ENCODE results near the gene EFS. TPM values are rescaled to one million over a fixed set of nuclear protein-coding genes. Genes with fewer than 3 reads are reported as not detected.

The EFS gene
- total and polyA plus RNA-seq, 2 of the 8 experiments (the other 6 are each of a cell fraction or from before 2014, with no cell fraction given): 27.8 to 28.6 TPM

DNA sequence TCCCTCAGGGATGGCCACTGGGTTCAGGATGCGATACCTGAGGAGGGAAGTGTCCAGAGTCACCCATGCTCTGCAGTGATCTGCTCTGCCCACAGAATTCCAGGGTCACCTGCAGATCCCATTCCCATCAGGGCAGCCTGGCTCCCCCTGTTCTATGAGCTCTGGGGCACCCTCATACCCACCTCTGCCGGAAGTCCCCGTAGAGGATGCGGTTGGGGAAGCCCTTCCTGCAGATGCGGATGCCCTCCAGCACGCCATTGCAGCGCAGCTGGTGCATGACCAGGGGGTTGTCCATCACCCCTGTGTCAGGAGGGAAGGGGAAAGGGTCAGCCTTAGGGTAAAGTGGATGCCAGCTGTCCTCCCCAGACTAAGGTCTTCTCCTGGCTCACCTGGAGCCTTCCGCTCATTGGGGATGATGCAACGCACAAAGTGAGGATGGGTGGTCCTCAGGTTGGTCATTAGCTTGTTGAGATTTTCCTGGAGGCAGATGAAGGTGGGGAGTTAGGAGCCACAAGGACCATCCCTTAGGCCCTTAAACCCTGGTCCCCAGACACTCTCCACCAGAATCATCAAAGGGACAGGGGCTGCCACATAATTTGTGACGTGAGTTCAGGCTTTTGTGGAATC lies 31.9 kb upstream of the EFS start:
- H4K20me1 ChIP-seq (replicated peaks in 1 of 2; ENCODE audit: control insufficient read depth in 1 of 2, insufficient read depth in 2 of 2, low read length in 2 of 2): peaks cover 0 to 2% of the 10 kb centered on the region in 2 experiments
- 97% methylated on average over 10 of the region's 10 CpGs; no CpG with 5 or more reads in 1 of the 2 experiments for WGBS, 2 experiments (ENCODE audit: extremely low coverage in 1 of 2, insufficient coverage in 1 of 2, insufficient read length in 1 of 2, insufficient replicate concordance in 2 of 2, low coverage in 1 of 2, low lambda C conversion rate in 2 of 2, missing lambda C conversion rate in 1 of 2)
- CTCF ChIA-PET (ENCODE audit: partially characterized antibody): interaction anchor here (1.2 to 7.0 kb wide), 3 partner anchors 17 to 86 kb away, joined by 4 to 96 read pairs (median 6); partner anchors contain the start of gene CMTM5
- TF ChIP-seq CHD2 (IDR thresholded peaks at IDR 0.05; ENCODE audit: low read length): no peak
- TF ChIP-seq HDAC2 (IDR thresholded peaks at IDR 0.05; ENCODE audit: borderline replicate concordance in 1 of 2, low read depth in 2 of 2, low read length in 2 of 2): no peak
- TF ChIP-seq NRF1 (IDR thresholded peaks at IDR 0.05; ENCODE audit: low read depth, low read length): no peak
- TF ChIP-seq SIX5 (IDR thresholded peaks at IDR 0.05; ENCODE audit: low read depth, low read length): no peak
- no peak for TF ChIP-seq POLR2A (IDR thresholded peaks at IDR 0.05; ENCODE audit: control extremely low read depth in 1 of 2, low read depth in 2 of 2, low read length in 2 of 2)
- TF ChIP-seq SIRT6 (IDR thresholded peaks at IDR 0.05; ENCODE audit: low read length): no peak
- TF ChIP-seq SUZ12 (IDR thresholded peaks at IDR 0.05; ENCODE audit: low read length): no peak
- no peak for TF ChIP-seq JUN (IDR thresholded peaks at IDR 0.05; ENCODE audit: low read depth, low read length)
- no peak for TF ChIP-seq RXRA (IDR thresholded peaks at IDR 0.05; ENCODE audit: insufficient read depth, low read depth, low read length)
- TF ChIP-seq GABPA (IDR thresholded peaks at IDR 0.05; ENCODE audit: borderline replicate concordance, insufficient read depth, low read length): no peak
- TF ChIP-seq E2F6 (IDR thresholded peaks at IDR 0.05): no peak
- no peak for TF ChIP-seq BACH1 (IDR thresholded peaks at IDR 0.05; ENCODE audit: low read length)
- TF ChIP-seq SP1 (IDR thresholded peaks at IDR 0.05; ENCODE audit: low read depth, low read length): no peak

More for the DNA sequence above, 31.9 kb upstream of the EFS start:
- Histone ChIP-seq H3K9ac (replicated peaks in 1 of 4; ENCODE audit: extremely low read depth in 1 of 4, low read depth in 3 of 4, low read length in 3 of 4) (no peak overlapping the region), H4K5ac (ENCODE audit: insufficient read length, low read depth, low read length) (no peak overlapping the region), H4K8ac (ENCODE audit: extremely low read depth, insufficient read depth, low read length) (no peak overlapping the region), H2BK15ac (ENCODE audit: low read length) (no peak overlapping the region), H3K18ac (ENCODE audit: extremely low read depth, low read length) (no peak overlapping the region), H3K27me3 (replicated peaks in 1 of 4; ENCODE audit: control insufficient read depth in 3 of 4, extremely low read depth in 1 of 4, insufficient read depth in 3 of 4, low read length in 3 of 4) (no peaks in the 10 kb centered on the region; a peak in 3 of 7 replicates), H3K4me1 (replicated peaks in 1 of 4; ENCODE audit: control insufficient read depth in 3 of 4, insufficient read depth in 4 of 4, low read length in 3 of 4) (no peaks in the 10 kb centered on the region), H3K56ac (replicated peaks; ENCODE audit: insufficient read length, low read depth, low read length) (no peak overlapping the region), H4K91ac (replicated peaks; ENCODE audit: insufficient read length, low read length) (no peak overlapping the region), H2BK20ac (ENCODE audit: low read length) (no peak overlapping the region), H3K36me3 (ENCODE audit: control insufficient read depth in 2 of 4, insufficient read depth in 4 of 4, low read length in 3 of 4) (no peaks in the 10 kb centered on the region), H3K23me2 (ENCODE audit: low read depth, low read length) (no peaks in the 10 kb centered on the region), H3K9me3 (ENCODE audit: insufficient read depth in 2 of 2, low read depth in 1 of 2, low read length in 1 of 2) (no peaks in the 10 kb centered on the region), H2AFZ (ENCODE audit: low read length) (no peak overlapping the region), H3K4me2 (ENCODE audit: insufficient read depth in 1 of 2, low read depth in 2 of 2, low read length in 2 of 2) (no peak overlapping the region), H3K79me2 (ENCODE audit: control insufficient read depth in 1 of 2, insufficient read depth in 2 of 2, low read length in 2 of 2) (no peaks in the 10 kb centered on the region), H2BK120ac (replicated peaks; ENCODE audit: low read depth, low read length) (no peak overlapping the region), H2BK5ac (ENCODE audit: low read depth, low read length) (no peak overlapping the region), H3K4ac (replicated peaks; ENCODE audit: insufficient read length, low read depth, low read length) (no peak overlapping the region), H3K27ac (ENCODE audit: low read depth, low read length) (no peak overlapping the region), H2BK12ac (ENCODE audit: low read depth, low read length) (no peak overlapping the region), H3K23ac (ENCODE audit: insufficient read length) (no peak overlapping the region), H3K14ac (ENCODE audit: insufficient read length) (no peak overlapping the region), H3K4me3 (ENCODE audit: extremely low read depth in 1 of 4, insufficient read depth in 2 of 4, low read depth in 3 of 4, low read length in 4 of 4) (no peak overlapping the region), H2AK5ac (ENCODE audit: low read depth, low read length) (no peak overlapping the region), H3K79me1 (ENCODE audit: low read depth, low read length) (no peaks in the 10 kb centered on the region)
- DNase-seq (ENCODE audit: low read depth in 1 of 2, low spot score in 2 of 2): no peak
- POLR2A ChIA-PET (ENCODE audit: partially characterized antibody): interaction anchor here (1.1 kb wide), 1 partner anchor 51 kb away, joined by 3 read pairs; no protein-coding TSS in a partner anchor
- FAIRE-seq: no peak
